Uterus (tissue), 4 donors: ENCODE results near the gene SLC41A3. TPM values are rescaled to one million over a fixed set of nuclear protein-coding genes. Genes with fewer than 3 reads are reported as not detected.

Experiments used
- DNase-seq, 2 donors: peaks; one replicate each; pipeline ENCODE4 v3.0.0-alpha.2; 2019 to 2020
- H3K27ac ChIP-seq, 2 donors: fragments of 200-600 bp; sonication (generic); 1 replicate in 1 of 2; 2 replicates in 1 of 2; pipeline ENCODE4 v1.5.1; 2016 to 2018
- H3K27me3 ChIP-seq, 2 donors: fragments of 200-600 bp; sonication (generic); one replicate each; pipeline ENCODE4 v1.5.1; 2018 to 2019; ENCODE audit warnings: control low read depth in 1 of 2
- H3K36me3 ChIP-seq, 2 donors: fragments of 200-600 bp; sonication (generic); one replicate each; pipeline ENCODE4 v1.5.1; 2019; ENCODE audit warnings: control low read depth in 1 of 2
- H3K4me1 ChIP-seq, 2 donors: fragments of 200-600 bp; sonication (generic); one replicate each; pipeline ENCODE4 v1.5.1; 2018 to 2019; ENCODE audit warnings: control low read depth in 1 of 2
- H3K4me3 ChIP-seq, 2 donors: fragments of 200-600 bp; sonication (generic); 1 replicate in 1 of 2; 2 replicates in 1 of 2; pipeline ENCODE4 v1.5.1; 2018 to 2019; ENCODE audit warnings: mild to moderate bottlenecking in 1 of 2
- H3K9me3 ChIP-seq, 2 donors: fragments of 200-600 bp; sonication (generic); one replicate each; pipeline ENCODE4 v1.5.1; 2019; ENCODE audit warnings: control low read depth in 1 of 2
- POLR2A ChIP-seq, 2 donors: fragments of 450-650 bp; IDR thresholded peaks; one replicate each; pipeline ENCODE4 v1.6.1; 2016; ENCODE audit warnings: antibody characterized with exemption in 2 of 2, mild to moderate bottlenecking in 1 of 2, moderate library complexity in 1 of 2
- intact Hi-C: fragments of 100-400 bp; cut with DNase I; formaldehyde crosslinking; loops from one replicate; pipeline ENCODE4 v1.15.1; 2023; ENCODE audit warnings: low total_unique reads
- total RNA-seq, 4 donors: library from RNA; depleted of rRNA in 3 of 4; stranded (reverse); fragments of >200 nt in 3 of 4; gene quantifications; one replicate each; pipeline versions ENCODE4 v1.1.0 to v1.2.4, GENCODE V29; 2014 to 2023
- TF ChIP-seq, protein P1 (sequence below), 4 experiments: fragments of 200-600 bp in 2 of 4; fragments of 450-650 bp in 2 of 4; sonication (generic) in 2 of 4; IDR thresholded peaks; one replicate each; pipeline ENCODE4 v1.5.1; 2016 to 2019; ENCODE audit warnings: antibody characterized with exemption in 4 of 4, mild to moderate bottlenecking in 2 of 4, moderate library complexity in 1 of 4
- donor health status: DM: yes; HTN: yes; CAD: no.

Gene SLC41A3
- total RNA-seq, 4 donors from 2014 or later: 65.9 to 94.9 (median 77.4) TPM

- Histone ChIP-seq H3K27me3 (no peaks in the 10 kb centered on the region), H3K9me3 (no peaks in the 10 kb centered on the region), H3K4me3 (no peak overlapping the region), H3K36me3 (no peaks in the 10 kb centered on the region), H3K4me1 (no peaks in the 10 kb centered on the region), H3K27ac (peak overlapping the region in 1 of 2 donors; percentile 40)
- intact Hi-C loops: no loop called here
- no peak for TF ChIP-seq POLR2A (IDR thresholded peaks at IDR 0.05)
- TF ChIP-seq, protein P1, sequence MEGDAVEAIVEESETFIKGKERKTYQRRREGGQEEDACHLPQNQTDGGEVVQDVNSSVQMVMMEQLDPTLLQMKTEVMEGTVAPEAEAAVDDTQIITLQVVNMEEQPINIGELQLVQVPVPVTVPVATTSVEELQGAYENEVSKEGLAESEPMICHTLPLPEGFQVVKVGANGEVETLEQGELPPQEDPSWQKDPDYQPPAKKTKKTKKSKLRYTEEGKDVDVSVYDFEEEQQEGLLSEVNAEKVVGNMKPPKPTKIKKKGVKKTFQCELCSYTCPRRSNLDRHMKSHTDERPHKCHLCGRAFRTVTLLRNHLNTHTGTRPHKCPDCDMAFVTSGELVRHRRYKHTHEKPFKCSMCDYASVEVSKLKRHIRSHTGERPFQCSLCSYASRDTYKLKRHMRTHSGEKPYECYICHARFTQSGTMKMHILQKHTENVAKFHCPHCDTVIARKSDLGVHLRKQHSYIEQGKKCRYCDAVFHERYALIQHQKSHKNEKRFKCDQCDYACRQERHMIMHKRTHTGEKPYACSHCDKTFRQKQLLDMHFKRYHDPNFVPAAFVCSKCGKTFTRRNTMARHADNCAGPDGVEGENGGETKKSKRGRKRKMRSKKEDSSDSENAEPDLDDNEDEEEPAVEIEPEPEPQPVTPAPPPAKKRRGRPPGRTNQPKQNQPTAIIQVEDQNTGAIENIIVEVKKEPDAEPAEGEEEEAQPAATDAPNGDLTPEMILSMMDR (IDR thresholded peaks at IDR 0.05): no peak
- DNase-seq: no peak
Measured at GRCh38 chr3:126103121-126104027, 19.4 kb upstream of the SLC41A3 start.

DNA sequence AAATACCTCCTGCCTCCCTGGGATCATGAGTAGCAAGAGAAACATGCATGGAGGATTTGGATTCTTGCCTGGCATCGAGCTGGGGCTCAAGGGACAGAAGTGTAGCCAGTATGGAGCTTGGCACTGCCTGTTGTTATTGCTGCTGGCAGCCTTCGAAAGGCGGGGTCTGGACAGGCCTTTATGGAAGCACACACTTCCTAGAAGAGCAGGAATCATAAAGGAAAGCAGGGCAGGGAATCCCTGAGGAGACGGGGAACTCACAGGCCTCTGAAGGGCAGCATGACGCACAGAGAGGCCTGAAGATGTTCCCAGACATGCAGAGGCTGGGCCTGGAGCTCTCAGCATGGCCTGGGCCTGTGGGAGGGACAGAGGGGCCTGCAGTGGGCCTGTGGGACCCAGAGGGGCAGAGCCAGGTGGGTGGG, 18.6 kb upstream of the SLC41A3 start:
- intact Hi-C loops: no loop called here
- Histone ChIP-seq H3K27ac (peak overlapping the region in 1 of 2 donors; percentile 40), H3K27me3 (no peaks in the 10 kb centered on the region), H3K4me3 (no peak overlapping the region), H3K36me3 (no peaks in the 10 kb centered on the region), H3K4me1 (no peaks in the 10 kb centered on the region), H3K9me3 (no peaks in the 10 kb centered on the region)
- no peak for DNase-seq
- TF ChIP-seq, protein P1 (IDR thresholded peaks at IDR 0.05): no peak
- no peak for TF ChIP-seq POLR2A (IDR thresholded peaks at IDR 0.05)

GRCh38 chr3:126102011-126102410, 18.1 kb upstream of the SLC41A3 start:
- no peak for DNase-seq
- Histone ChIP-seq H3K9me3 (no peaks in the 10 kb centered on the region), H3K27me3 (no peaks in the 10 kb centered on the region), H3K27ac (peak overlapping the region in 1 of 2 donors; percentile 3), H3K36me3 (no peaks in the 10 kb centered on the region), H3K4me1 (no peaks in the 10 kb centered on the region), H3K4me3 (no peak overlapping the region)
- TF ChIP-seq, protein P1 (IDR thresholded peaks at IDR 0.05): no peak
- no peak for TF ChIP-seq POLR2A (IDR thresholded peaks at IDR 0.05)
- intact Hi-C loops: no loop called here

DNA sequence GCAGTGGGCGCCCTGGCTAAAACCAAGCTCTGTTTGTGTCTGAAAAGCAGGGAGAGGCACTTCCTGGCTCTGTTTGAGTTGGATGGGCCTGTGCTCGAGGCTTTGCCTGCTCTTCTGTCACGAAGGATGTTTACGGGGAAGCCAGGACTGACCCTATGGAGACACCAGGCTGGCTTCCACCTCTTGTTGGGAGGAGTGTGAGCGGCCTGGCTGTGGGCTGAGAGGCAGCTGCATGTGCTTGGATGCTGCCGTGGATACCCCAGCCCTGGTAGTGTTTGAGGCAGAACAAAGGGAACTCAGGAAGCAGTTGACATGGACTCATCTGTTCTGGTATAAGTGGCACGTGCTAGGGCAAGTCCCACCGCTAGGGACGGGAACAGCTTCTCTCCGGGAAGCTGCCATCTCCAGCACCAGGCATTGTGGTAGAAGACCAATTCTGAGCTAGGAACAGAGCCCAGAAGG, 17.6 kb upstream of the SLC41A3 start:
- Histone ChIP-seq H3K27ac (peak overlapping the region in 1 of 2 donors; percentile 3), H3K9me3 (no peaks in the 10 kb centered on the region), H3K27me3 (no peaks in the 10 kb centered on the region), H3K4me3 (no peak overlapping the region), H3K36me3 (no peaks in the 10 kb centered on the region), H3K4me1 (no peaks in the 10 kb centered on the region)
- intact Hi-C loops: no loop called here
- TF ChIP-seq POLR2A (IDR thresholded peaks at IDR 0.05): no peak
- TF ChIP-seq, protein P1 (IDR thresholded peaks at IDR 0.05): no peak
- no peak for DNase-seq

GRCh38 chr3:126100634-126101301, 16.8 kb upstream of the SLC41A3 start:
- Histone ChIP-seq H3K27me3 (no peaks in the 10 kb centered on the region), H3K36me3 (no peaks in the 10 kb centered on the region), H3K27ac (no peak overlapping the region), H3K4me3 (no peak overlapping the region), H3K9me3 (no peaks in the 10 kb centered on the region), H3K4me1 (no peaks in the 10 kb centered on the region)
- no peak for DNase-seq
- TF ChIP-seq, protein P1 (IDR thresholded peaks at IDR 0.05): no peak
- TF ChIP-seq POLR2A (IDR thresholded peaks at IDR 0.05): no peak
- intact Hi-C loops: no loop called here
